Hepatic stellate cell (primary cell): ENCODE results near the gene HARBI1.

Source experiments
- DNase-seq: peaks from one replicate; pipeline ENCODE4 v3.0.0; 2011; ENCODE audit warnings: low spot score

Gene HARBI1

GRCh38 chr11:46617134-46617971, at the start of gene HARBI1, which contains the start of gene ATG13:
HARBI1 (minus strand) TSS chr11:46617227; CDS start chr11:46616237, 990 bp downstream.
ATG13 (plus strand) TSS chr11:46617553; CDS start chr11:46644292, 26,739 bp downstream.
- peak; percentile 92 for DNase-seq

GRCh38 chr11:46666516-46666915, 49.5 kb upstream of the HARBI1 start:
- no peak for DNase-seq

GRCh38 chr11:46665356-46665755, 48.3 kb upstream of the HARBI1 start:
- DNase-seq = no peak

GRCh38 chr11:46664612-46665011, 47.6 kb upstream of the HARBI1 start:
- DNase-seq = no peak

- no peak for DNase-seq
These were observed 46.4 kb upstream of the HARBI1 start for GRCh38 chr11:46663277-46663940.

GRCh38 chr11:46662366-46662765, 45.3 kb upstream of the HARBI1 start:
- no peak for DNase-seq

- DNase-seq = no peak
These were observed 44.8 kb upstream of the HARBI1 start for GRCh38 chr11:46661836-46662235.

GRCh38 chr11:46659908-46660307, 42.9 kb upstream of the HARBI1 start:
- no peak for DNase-seq

- DNase-seq = no peak
These were observed 41.2 kb upstream of the HARBI1 start for GRCh38 chr11:46658259-46658658.

GRCh38 chr11:46657186-46657585, 40.2 kb upstream of the HARBI1 start:
- no peak for DNase-seq

GRCh38 chr11:46655631-46656030, 38.6 kb upstream of the HARBI1 start:
- no peak for DNase-seq

- peak; percentile 81 for DNase-seq
These were observed 32.2 kb upstream of the HARBI1 start for GRCh38 chr11:46649180-46649738.

- DNase-seq = no peak
These were observed 27.0 kb upstream of the HARBI1 start for GRCh38 chr11:46643986-46644385.

GRCh38 chr11:46643531-46643930, 26.5 kb upstream of the HARBI1 start:
- DNase-seq = no peak

GRCh38 chr11:46642627-46643335, 25.8 kb upstream of the HARBI1 start:
- no peak for DNase-seq

GRCh38 chr11:46641639-46642038, 24.6 kb upstream of the HARBI1 start:
- DNase-seq = no peak

- DNase-seq = no peak
These were observed 23.2 kb upstream of the HARBI1 start for GRCh38 chr11:46640036-46640788.

- no peak for DNase-seq
These were observed 22.3 kb upstream of the HARBI1 start for GRCh38 chr11:46639197-46639839.

- no peak for DNase-seq
These were observed 20.5 kb upstream of the HARBI1 start for GRCh38 chr11:46637546-46637945.

- DNase-seq = no peak
These were observed 18.6 kb upstream of the HARBI1 start for GRCh38 chr11:46635557-46636139.
